Spleen (tissue), 11 donors: Measurements from ENCODE around the gene HSPB6. TPM values are rescaled to one million over a fixed set of nuclear protein-coding genes. Genes with fewer than 3 reads are reported as not detected.

Experiments used
- DNase-seq: peaks from one replicate; pipeline ENCODE4 v3.0.0-alpha.2; 2020
- H3K27ac ChIP-seq, 8 donors: fragments of 200-600 bp; sonication (generic) in 7 of 8; 1 replicate in 4 of 8; 2 replicates in 4 of 8; pipeline versions ENCODE4 v1.5.0 to v1.8.0; 2016 to 2021; ENCODE audit warnings: inconsistent platforms in 4 of 8, mild to moderate bottlenecking in 4 of 8, moderate library complexity in 1 of 8
- H3K27me3 ChIP-seq, 7 donors: fragments of 200-600 bp; sonication (generic) in 6 of 7; replicated peaks in 1 of 7; 1 replicate in 4 of 7; 2 replicates in 3 of 7; pipeline versions ENCODE4 v1.5.0 to v1.8.0; 2016 to 2021; ENCODE audit warnings: inconsistent platforms in 3 of 7, mild to moderate bottlenecking in 1 of 7
- H3K36me3 ChIP-seq, 6 donors: fragments of 200-600 bp; sonication (generic) in 5 of 6; 1 replicate in 4 of 6; 2 replicates in 2 of 6; pipeline versions ENCODE4 v1.5.0 to v1.8.0; 2016 to 2021; ENCODE audit warnings: inconsistent platforms in 2 of 6
- H3K4me1 ChIP-seq, 6 donors: fragments of 200-600 bp; sonication (generic) in 5 of 6; 1 replicate in 3 of 6; 2 replicates in 3 of 6; pipeline versions ENCODE4 v1.5.0 to v1.8.0; 2016 to 2021; ENCODE audit warnings: inconsistent platforms in 3 of 6
- H3K4me3 ChIP-seq, 8 donors: fragments of 200-600 bp; sonication (generic) in 7 of 8; 1 replicate in 4 of 8; 2 replicates in 4 of 8; pipeline versions ENCODE4 v1.5.0 to v1.8.0; 2016 to 2021; ENCODE audit warnings: inconsistent platforms in 4 of 8, mild to moderate bottlenecking in 4 of 8, moderate library complexity in 2 of 8
- H3K9me3 ChIP-seq, 8 donors: fragments of 200-600 bp; sonication (generic) in 7 of 8; 1 replicate in 4 of 8; 2 replicates in 4 of 8; pipeline versions ENCODE4 v1.5.0 to v1.8.0; 2016 to 2021; ENCODE audit warnings: inconsistent platforms in 4 of 8
- CTCF ChIP-seq, 11 experiments: fragments of 200-600 bp in 7 of 11; fragments of 450-650 bp in 4 of 11; sonication (generic) in 4 of 11; IDR thresholded peaks in 8 of 11; conservative IDR thresholded peaks in 3 of 11; 1 replicate in 7 of 11; 2 replicates in 4 of 11; pipeline versions ENCODE4 v1.4.0 to v1.8.0; 2016 to 2021; ENCODE audit warnings: antibody characterized with exemption in 11 of 11, inconsistent platforms in 4 of 11, mild to moderate bottlenecking in 1 of 11
- POLR2A ChIP-seq, 3 donors: fragments of 450-650 bp; IDR thresholded peaks; one replicate each; pipeline ENCODE4 v1.5.1; 2017; ENCODE audit warnings: antibody characterized with exemption in 3 of 3, mild to moderate bottlenecking in 1 of 3
- POLR2AphosphoS5 ChIP-seq, 3 donors: sonication (generic); formaldehyde crosslinking; IDR thresholded peaks; one replicate each; pipeline ENCODE4 v1.5.1; 2017; ENCODE audit warnings: antibody characterized with exemption in 3 of 3
- WGBS, 5 donors: extraction: QIAGEN DNeasy Blood & Tissue Kit in 3 of 5; methylation state at CpG; one replicate each; pipeline versions ENCODE4 v1.1.5 to v1.1.7; 2013 to 2018; 5-methylcytosine and 5-hydroxymethylcytosine counted together
- intact Hi-C: fragments of 100-400 bp; cut with DNase I; formaldehyde crosslinking; loops from one replicate; pipeline ENCODE4 v1.15.0; 2023; ENCODE audit warnings: low total_unique reads
- polyA plus RNA-seq, 3 donors: library from polyadenylated mRNA; stranded (reverse); fragments of 200-250 nt; gene quantifications; one replicate each; pipeline ENCODE4 v1.2.1, GENCODE V29; 2013
- total RNA-seq, 7 donors: library from RNA; depleted of rRNA in 3 of 7; stranded (reverse); fragments of >200 nt in 3 of 7; fragmentation: NEBNext Ultra II Directional in 4 of 7; extraction: Animal tissue kit (Norgen Biotek cat#: 25700) in 4 of 7; gene quantifications; one replicate each; pipeline versions ENCODE4 v1.1.0 to v1.2.1, GENCODE V29; 2016 to 2021
- donor health status: healthy with polysubstance abuse.
- donor health status: DM: no; HTN: no; CAD: no; lungs with moderate emphysema.
- donor health status: DM: no; HTN: no; CAD: no.
- donor health status: Bipolar disorder and iron deficiency.
- donor health status: healthy.
- donor health status: DM: no; HTN: no; CAD: no.
- donor health status: DM: yes; HTN: yes; CAD: no.

HSPB6 gene
- total and polyA plus RNA-seq, 10 donors = 2.1 to 11.0 (median 4.4) TPM

GRCh38 chr19:35730326-35730725 is 26.5 kb downstream of the HSPB6 start:
- H3K36me3 ChIP-seq = peaks cover 0 to 100% (median 100%) of the 10 kb centered on the region in 6 donors
- WGBS, 5 donors = 95 to 96% (median 95%) methylated on average over 18 of the region's 18 CpGs
- no peaks in the 10 kb centered on the region for H3K27me3 ChIP-seq
- no peak for DNase-seq
- TF ChIP-seq CTCF (IDR thresholded peaks at IDR 0.05 in 8 of 11, conservative IDR thresholded peaks at IDR 0.05 in 3 of 11) = no peak
- no peaks in the 10 kb centered on the region for H3K9me3 ChIP-seq
- no peak overlapping the region for H3K27ac ChIP-seq
- no peaks in the 10 kb centered on the region for H3K4me1 ChIP-seq
- intact Hi-C loops = no loop called here
- no peak overlapping the region for H3K4me3 ChIP-seq

GRCh38 chr19:35729763-35730162 is 27.1 kb downstream of the HSPB6 start:
- 92 to 97% (median 96%) methylated on average over 10 to 11 of the region's 11 CpGs for WGBS, 5 donors
- Histone ChIP-seq H3K9me3 (no peaks in the 10 kb centered on the region), H3K36me3 (peaks cover 0 to 100% (median 100%) of the 10 kb centered on the region in 6 donors), H3K27ac (no peak overlapping the region), H3K4me1 (no peaks in the 10 kb centered on the region), H3K4me3 (no peak overlapping the region), H3K27me3 (no peaks in the 10 kb centered on the region)
- TF ChIP-seq POLR2AphosphoS5 (IDR thresholded peaks at IDR 0.05) (peak in 1 of 3 donors; percentile 63), CTCF (IDR thresholded peaks at IDR 0.05 in 8 of 11, conservative IDR thresholded peaks at IDR 0.05 in 3 of 11) (no peak), POLR2A (IDR thresholded peaks at IDR 0.05) (no peak)
- intact Hi-C loops = no loop called here
- no peak for DNase-seq

- 92 to 95% (median 94%) methylated on average over 18 of the region's 18 CpGs for WGBS, 5 donors
- Histone ChIP-seq H3K27ac (no peak overlapping the region), H3K9me3 (no peaks in the 10 kb centered on the region), H3K36me3 (peaks cover 0 to 100% (median 100%) of the 10 kb centered on the region in 6 donors), H3K4me1 (no peaks in the 10 kb centered on the region), H3K27me3 (no peaks in the 10 kb centered on the region), H3K4me3 (no peak overlapping the region)
- no peak for DNase-seq
- intact Hi-C loops = no loop called here
- peak in 2 of 3 donors; percentile 24 to 46 for TF ChIP-seq POLR2AphosphoS5 (IDR thresholded peaks at IDR 0.05)
- TF ChIP-seq POLR2A (IDR thresholded peaks at IDR 0.05) = no peak
Measured at GRCh38 chr19:35729021-35729420, 27.8 kb downstream of the HSPB6 start.

- H3K9me3 ChIP-seq = no peaks in the 10 kb centered on the region
- no peak for TF ChIP-seq POLR2A (IDR thresholded peaks at IDR 0.05)
- TF ChIP-seq CTCF (IDR thresholded peaks at IDR 0.05 in 8 of 11, conservative IDR thresholded peaks at IDR 0.05 in 3 of 11) = no peak
- peak in 1 of 3 donors; percentile 8 for TF ChIP-seq POLR2AphosphoS5 (IDR thresholded peaks at IDR 0.05)
- no peak for DNase-seq
- peaks cover 0 to 1% (median 0%) of the 10 kb centered on the region in 6 donors for H3K4me1 ChIP-seq
- no peaks in the 10 kb centered on the region for H3K27me3 ChIP-seq
- WGBS, 5 donors = 91 to 95% (median 93%) methylated on average over 18 to 19 of the region's 19 CpGs
- H3K4me3 ChIP-seq = no peak overlapping the region
- intact Hi-C loops = no loop called here
- H3K36me3 ChIP-seq = peaks cover 0 to 100% (median 100%) of the 10 kb centered on the region in 6 donors
- no peak overlapping the region for H3K27ac ChIP-seq
Measured at GRCh38 chr19:35727956-35728706, 28.7 kb downstream of the HSPB6 start.
